Dermis lymphatic vessel endothelial cell (primary cell): ENCODE data around the gene PSEN1. TPM values are rescaled to one million over a fixed set of nuclear protein-coding genes. Genes with fewer than 3 reads are reported as not detected.

Experiments used
- total RNA-seq: library from RNA; depleted of rRNA; stranded (reverse); fragments of >200 nt; gene quantifications from 2 replicates; pipeline ENCODE4 v1.2.1, GENCODE V29; 2014

PSEN1 gene
- 42.6 and 46.1 TPM in 2 replicates for total RNA-seq

DNA sequence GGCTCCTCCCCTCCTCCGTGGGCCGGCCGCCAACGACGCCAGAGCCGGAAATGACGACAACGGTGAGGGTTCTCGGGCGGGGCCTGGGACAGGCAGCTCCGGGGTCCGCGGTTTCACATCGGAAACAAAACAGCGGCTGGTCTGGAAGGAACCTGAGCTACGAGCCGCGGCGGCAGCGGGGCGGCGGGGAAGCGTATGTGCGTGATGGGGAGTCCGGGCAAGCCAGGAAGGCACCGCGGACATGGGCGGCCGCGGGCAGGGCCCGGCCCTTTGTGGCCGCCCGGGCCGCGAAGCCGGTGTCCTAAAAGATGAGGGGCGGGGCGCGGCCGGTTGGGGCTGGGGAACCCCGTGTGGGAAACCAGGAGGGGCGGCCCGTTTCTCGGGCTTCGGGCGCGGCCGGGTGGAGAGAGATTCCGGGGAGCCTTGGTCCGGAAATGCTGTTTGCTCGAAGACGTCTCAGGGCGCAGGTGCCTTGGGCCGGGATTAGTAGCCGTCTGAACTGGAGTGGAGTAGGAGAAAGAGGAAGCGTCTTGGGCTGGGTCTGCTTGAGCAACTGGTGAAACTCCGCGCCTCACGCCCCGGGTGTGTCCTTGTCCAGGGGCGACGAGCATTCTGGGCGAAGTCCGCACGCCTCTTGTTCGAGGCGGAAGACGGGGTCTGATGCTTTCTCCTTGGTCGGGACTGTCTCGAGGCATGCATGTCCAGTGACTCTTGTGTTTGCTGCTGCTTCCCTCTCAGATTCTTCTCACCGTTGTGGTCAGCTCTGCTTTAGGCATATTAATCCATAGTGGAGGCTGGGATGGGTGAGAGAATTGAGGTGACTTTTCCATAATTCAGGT is at the start of gene PSEN1:
Gene PSEN1 (plus strand): TSS at position 121 of the 839 bp plus-strand sequence. CDS start 11,513 bp downstream, outside the sequence.

DNA sequence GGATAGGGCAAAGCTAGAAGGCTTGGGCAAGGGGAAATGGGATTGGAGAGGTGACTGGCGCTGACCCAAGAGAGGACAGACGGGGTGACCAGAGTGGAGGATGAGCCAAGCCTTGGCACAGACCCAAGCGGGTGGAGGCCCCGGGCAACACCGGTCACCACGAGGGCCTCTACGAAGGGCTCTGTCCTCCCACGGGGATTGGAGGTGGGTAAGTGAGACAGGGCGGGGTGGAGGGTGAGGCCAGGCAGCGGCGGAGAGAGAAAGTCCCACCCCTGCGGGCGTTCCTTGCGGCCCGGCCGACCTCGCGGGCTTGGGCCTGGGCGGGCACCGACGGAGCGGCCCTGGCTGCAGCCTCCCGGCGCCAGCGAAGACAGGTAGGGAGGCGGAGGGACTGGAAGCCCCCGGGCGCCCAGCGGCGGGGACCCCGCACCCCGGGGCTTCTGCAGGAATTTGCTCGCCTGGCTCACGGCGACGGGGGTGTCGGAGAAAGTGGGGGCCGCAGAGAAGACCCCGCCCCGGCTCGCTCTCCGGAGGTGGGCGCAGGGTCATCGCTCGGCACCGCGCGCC is 101.0 kb downstream of the PSEN1 start, which contains the start of gene PAPLN:
Gene PAPLN (plus strand): TSS at position 288 of the 567 bp plus-strand sequence. CDS start 2,273 bp downstream, outside the sequence.

Other genes with a start within 250 kb of the PSEN1 start
- 0.54 and 1.2 TPM in 2 replicates for gene DPF3, start 242.4 kb upstream of the PSEN1 start, total RNA-seq
- 3.8 and 5.1 TPM in 2 replicates for gene DCAF4, start 210.0 kb upstream of the PSEN1 start, total RNA-seq
- 16.9 and 17.6 TPM in 2 replicates for gene ZFYVE1, start 109.4 kb upstream of the PSEN1 start, total RNA-seq
- 20.3 and 29.8 TPM in 2 replicates for gene RBM25, start 78.0 kb upstream of the PSEN1 start, total RNA-seq
- 25.3 and 40.5 TPM in 2 replicates for gene PAPLN, start 101.0 kb downstream of the PSEN1 start, total RNA-seq